ENCODE results near the gene XRCC3. TPM values are rescaled to one million over a fixed set of nuclear protein-coding genes. Genes with fewer than 3 reads are reported as not detected.

The XRCC3 gene
- total and polyA plus RNA-seq, 10 of the 15 experiments (the other 5 are each of a cell fraction or from before 2014, with no cell fraction given) = 0.37 to 52.0 (median 26.8) TPM

DNA sequence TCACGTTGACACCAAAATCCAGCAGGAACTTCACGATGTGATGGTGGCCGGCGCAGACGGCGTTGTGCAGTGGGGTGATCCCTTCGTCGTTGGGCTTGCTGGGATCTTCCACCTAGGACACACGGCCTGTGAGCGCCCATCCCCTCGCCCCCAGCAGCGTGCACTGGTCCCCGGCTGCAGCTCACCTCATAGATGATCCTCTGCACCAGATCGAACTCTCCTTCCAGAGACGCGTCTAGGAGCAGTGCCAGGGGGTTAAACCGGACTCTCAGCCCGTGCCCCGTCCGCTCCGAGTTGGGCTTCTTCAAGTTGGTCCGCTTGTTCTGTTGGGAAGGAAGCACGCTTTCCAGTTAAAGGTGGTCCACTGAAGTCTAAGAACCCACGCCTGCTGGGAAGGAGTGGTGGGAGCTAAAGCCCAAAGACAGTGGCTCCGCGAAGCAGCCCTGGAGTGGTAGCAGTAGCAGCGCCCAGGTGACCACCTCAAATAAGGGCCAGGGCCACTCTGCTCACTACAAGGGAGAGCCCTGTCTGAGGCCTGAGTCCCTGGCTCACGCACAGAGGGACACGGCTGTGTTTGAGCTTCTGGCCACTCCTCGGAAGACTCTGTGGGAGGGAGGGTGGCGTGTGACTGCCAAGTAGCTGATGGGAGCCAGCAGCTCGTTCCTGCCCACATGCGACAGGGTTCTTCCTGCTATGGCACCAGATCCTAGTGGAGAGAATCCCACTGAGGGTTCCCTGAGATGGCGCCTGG, 23.6 kb upstream of the XRCC3 start:
- H3K9ac ChIP-seq (ENCODE audit: control insufficient read depth, insufficient read depth, low read length) = no peak overlapping the region
- H3K27ac ChIP-seq (ENCODE audit: control insufficient read depth, insufficient read depth) = no peak overlapping the region
- DNase-seq (ENCODE audit: low read depth, low spot score) (no peak), ATAC-seq (no peak), FAIRE-seq (no peak)
- intact Hi-C loops (cut with micrococcal nuclease; ENCODE audit: unreplicated experiment) (no loop called here), in situ Hi-C loops (cut with MboI) (no loop called here)
- no peaks in the 10 kb centered on the region for H3K9me3 ChIP-seq (replicated peaks; ENCODE audit: control insufficient read depth, insufficient read depth, low read length)
- no peak overlapping the region for H2AFZ ChIP-seq (ENCODE audit: control insufficient read depth, low read depth, low read length)
- no peak for TF ChIP-seq TARDBP (IDR thresholded peaks at IDR 0.05; ENCODE audit: borderline replicate concordance)
- no peaks in the 10 kb centered on the region for H3K27me3 ChIP-seq (replicated peaks in 1 of 2; ENCODE audit: control insufficient read depth in 2 of 2, insufficient read depth in 2 of 2, low read length in 1 of 2)
- ChIA-PET POLR2A (no interaction called here), RAD21 (ENCODE audit: unreplicated experiment) (no interaction called here), SMC1A (ENCODE audit: uncharacterized antibody, unreplicated experiment) (interaction anchor here (1.1 kb wide), 1 partner anchor 67 kb away, joined by 3 read pairs; no protein-coding TSS in a partner anchor), CTCF (no interaction called here)
- no peaks in the 10 kb centered on the region for H4K20me1 ChIP-seq (ENCODE audit: control insufficient read depth, insufficient read depth)
- BruUV-seq (replicated peaks) = no TSS peak
- no peaks in the 10 kb centered on the region; a peak in 2 of 4 replicates for H3K36me3 ChIP-seq (ENCODE audit: control insufficient read depth in 2 of 2, insufficient read depth in 2 of 2, low read length in 1 of 2)
- H3K4me2 ChIP-seq (ENCODE audit: control insufficient read depth, insufficient read depth) = no peak overlapping the region
- H3K4me1 ChIP-seq (ENCODE audit: control insufficient read depth, insufficient read depth, low read length) = no peaks in the 10 kb centered on the region
- H3K79me2 ChIP-seq (ENCODE audit: control insufficient read depth, insufficient read depth, low read length) = no peaks in the 10 kb centered on the region
- H3K4me3 ChIP-seq = no peak overlapping the region
- WGBS (ENCODE audit: insufficient coverage, insufficient replicate concordance, low lambda C conversion rate, missing lambda C conversion rate) = 90% methylated on average over 34 of the region's 34 CpGs

DNA sequence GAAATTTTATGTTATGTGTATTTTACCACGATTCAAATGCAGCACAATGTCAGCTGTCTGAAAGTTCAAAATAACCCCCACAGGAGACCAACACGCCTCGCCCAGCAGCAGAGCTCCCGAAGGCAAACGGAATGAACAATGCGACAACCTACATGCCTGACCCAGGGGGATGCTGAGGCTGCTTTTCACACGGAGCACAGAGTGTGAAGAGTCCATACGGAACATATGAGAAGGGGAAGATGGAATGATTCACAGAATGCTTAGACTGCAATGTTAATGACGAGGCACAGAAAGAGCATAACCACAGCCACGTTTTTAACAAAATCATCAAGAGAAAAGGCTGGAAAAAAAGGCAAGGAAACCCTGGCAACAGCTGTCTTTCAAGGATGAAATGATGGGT, 22.9 kb upstream of the XRCC3 start:
- Histone ChIP-seq H4K20me1 (ENCODE audit: control insufficient read depth, insufficient read depth) (no peaks in the 10 kb centered on the region), H3K36me3 (ENCODE audit: control insufficient read depth in 2 of 2, insufficient read depth in 2 of 2, low read length in 1 of 2) (peaks cover 0 to 3% of the 10 kb centered on the region in 2 experiments; a peak in 2 of 4 replicates), H3K4me2 (ENCODE audit: control insufficient read depth, insufficient read depth) (no peak overlapping the region), H3K79me2 (ENCODE audit: control insufficient read depth, insufficient read depth, low read length) (no peaks in the 10 kb centered on the region), H3K27ac (ENCODE audit: control insufficient read depth, insufficient read depth) (no peak overlapping the region), H3K4me1 (ENCODE audit: control insufficient read depth, insufficient read depth, low read length) (no peaks in the 10 kb centered on the region), H3K27me3 (replicated peaks in 1 of 2; ENCODE audit: control insufficient read depth in 2 of 2, insufficient read depth in 2 of 2, low read length in 1 of 2) (no peaks in the 10 kb centered on the region), H3K9ac (ENCODE audit: control insufficient read depth, insufficient read depth, low read length) (no peak overlapping the region), H2AFZ (ENCODE audit: control insufficient read depth, low read depth, low read length) (no peak overlapping the region), H3K9me3 (replicated peaks; ENCODE audit: control insufficient read depth, insufficient read depth, low read length) (no peaks in the 10 kb centered on the region), H3K4me3 (no peak overlapping the region)
- FAIRE-seq = no peak
- ChIA-PET CTCF (no interaction called here), SMC1A (ENCODE audit: uncharacterized antibody, unreplicated experiment) (no interaction called here), RAD21 (ENCODE audit: unreplicated experiment) (no interaction called here), POLR2A (no interaction called here)
- no TSS peak for BruUV-seq (replicated peaks)
- WGBS (ENCODE audit: insufficient coverage, insufficient replicate concordance, low lambda C conversion rate, missing lambda C conversion rate) = 75% methylated on average over 10 of the region's 10 CpGs
- ATAC-seq = no peak
- in situ Hi-C loops (cut with MboI) (no loop called here), intact Hi-C loops (cut with micrococcal nuclease; ENCODE audit: unreplicated experiment) (no loop called here)
- no peak for DNase-seq (ENCODE audit: low read depth, low spot score)
- TF ChIP-seq EGR1 (IDR thresholded peaks at IDR 0.05; ENCODE audit: borderline replicate concordance in 1 of 2, low read depth in 2 of 2, low read length in 2 of 2) (no peak), PAX8 (IDR thresholded peaks at IDR 0.05) (no peak), SIN3A (IDR thresholded peaks at IDR 0.05; ENCODE audit: low read depth, low read length) (no peak), POLR2AphosphoS2 (IDR thresholded peaks at IDR 0.05; ENCODE audit: low read depth, low read length) (no peak), NR2C1 (IDR thresholded peaks at IDR 0.05) (no peak), YY1 (IDR thresholded peaks at IDR 0.05; ENCODE audit: low read depth, low read length) (no peak), POLR2A (IDR thresholded peaks at IDR 0.05; ENCODE audit: low read depth, low read length) (no peak), RAD21 (IDR thresholded peaks at IDR 0.05; ENCODE audit: insufficient read depth, low read depth, low read length) (no peak), SREBF2 (IDR thresholded peaks at IDR 0.05; ENCODE audit: low read length) (no peak), RELA (IDR thresholded peaks at IDR 0.05; ENCODE audit: borderline replicate concordance, partially characterized antibody) (no peak), PAX5 (IDR thresholded peaks at IDR 0.05; ENCODE audit: borderline replicate concordance, low read depth, low read length) (no peak), BCL11A (IDR thresholded peaks at IDR 0.05; ENCODE audit: low read depth, low read length) (no peak), MTA3 (IDR thresholded peaks at IDR 0.05; ENCODE audit: borderline replicate concordance, low read length) (no peak), MEF2A (IDR thresholded peaks at IDR 0.05; ENCODE audit: insufficient read depth, low read depth, low read length) (no peak)
- TF ChIP-seq, protein P1, sequence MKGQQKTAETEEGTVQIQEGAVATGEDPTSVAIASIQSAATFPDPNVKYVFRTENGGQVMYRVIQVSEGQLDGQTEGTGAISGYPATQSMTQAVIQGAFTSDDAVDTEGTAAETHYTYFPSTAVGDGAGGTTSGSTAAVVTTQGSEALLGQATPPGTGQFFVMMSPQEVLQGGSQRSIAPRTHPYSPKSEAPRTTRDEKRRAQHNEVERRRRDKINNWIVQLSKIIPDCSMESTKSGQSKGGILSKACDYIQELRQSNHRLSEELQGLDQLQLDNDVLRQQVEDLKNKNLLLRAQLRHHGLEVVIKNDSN (IDR thresholded peaks at IDR 0.05; ENCODE audit: borderline replicate concordance, extremely low read length, insufficient read depth, low read depth, low read length) = no peak
- TF ChIP-seq, protein P2, sequence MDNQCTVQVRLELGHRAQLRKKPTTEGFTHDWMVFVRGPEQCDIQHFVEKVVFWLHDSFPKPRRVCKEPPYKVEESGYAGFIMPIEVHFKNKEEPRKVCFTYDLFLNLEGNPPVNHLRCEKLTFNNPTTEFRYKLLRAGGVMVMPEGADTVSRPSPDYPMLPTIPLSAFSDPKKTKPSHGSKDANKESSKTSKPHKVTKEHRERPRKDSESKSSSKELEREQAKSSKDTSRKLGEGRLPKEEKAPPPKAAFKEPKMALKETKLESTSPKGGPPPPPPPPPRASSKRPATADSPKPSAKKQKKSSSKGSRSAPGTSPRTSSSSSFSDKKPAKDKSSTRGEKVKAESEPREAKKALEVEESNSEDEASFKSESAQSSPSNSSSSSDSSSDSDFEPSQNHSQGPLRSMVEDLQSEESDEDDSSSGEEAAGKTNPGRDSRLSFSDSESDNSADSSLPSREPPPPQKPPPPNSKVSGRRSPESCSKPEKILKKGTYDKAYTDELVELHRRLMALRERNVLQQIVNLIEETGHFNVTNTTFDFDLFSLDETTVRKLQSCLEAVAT (IDR thresholded peaks at IDR 0.05) = no peak
